GM21529 (cell line): ENCODE results near the gene VPS52.
A peak's percentile ranks its signal among the peaks of the same experiment; 100 is the strongest.
"Not testable (repeated sequence)": the region's sequence is repeated elsewhere in the genome, so short reads cannot be mapped to it uniquely, and the experiment has no call there.

Experiments used
- ATAC-seq: cut with Tn5 transposase; IDR thresholded peaks from one replicate; pipeline ENCODE4 v1.9.1; 2021; ENCODE audit not compliant: unreplicated experiment

VPS52 gene

GRCh38 chr6:33251395-33252012 is 20.2 kb downstream of the VPS52 start:
- no peak for ATAC-seq

- no peak for ATAC-seq
Measured at GRCh38 chr6:33250731-33251130, 20.9 kb downstream of the VPS52 start.

- no peak for ATAC-seq
Measured at GRCh38 chr6:33249732-33250630, 21.7 kb downstream of the VPS52 start.

- ATAC-seq, result peak; percentile 89
Measured at GRCh38 chr6:33248932-33249731, 22.5 kb downstream of the VPS52 start.

- ATAC-seq, result peak; percentile 2
Measured at GRCh38 chr6:33248643-33248931, 23.1 kb downstream of the VPS52 start.

GRCh38 chr6:33247977-33248642 is 23.6 kb downstream of the VPS52 start:
- peak; percentile 43 for ATAC-seq

GRCh38 chr6:33243476-33243875 is 28.2 kb downstream of the VPS52 start:
- ATAC-seq, result no peak

- no peak for ATAC-seq
Measured at GRCh38 chr6:33241968-33242367, 29.7 kb downstream of the VPS52 start.

- ATAC-seq, result no peak
Measured at GRCh38 chr6:33237741-33238140, 33.9 kb downstream of the VPS52 start.

GRCh38 chr6:33236852-33237251 is 34.8 kb downstream of the VPS52 start:
- no peak for ATAC-seq

- ATAC-seq, result no peak
Measured at GRCh38 chr6:33236328-33236727, 35.3 kb downstream of the VPS52 start.

- no peak for ATAC-seq
Measured at GRCh38 chr6:33235221-33235634, 36.4 kb downstream of the VPS52 start.

GRCh38 chr6:33226503-33227120 is 45.1 kb downstream of the VPS52 start:
- not testable (repeated sequence) for ATAC-seq

GRCh38 chr6:33217681-33218080 is 54.0 kb downstream of the VPS52 start:
- ATAC-seq, result no peak

- no peak for ATAC-seq
Measured at GRCh38 chr6:33217246-33217645, 54.4 kb downstream of the VPS52 start.

GRCh38 chr6:33216117-33216649 is 55.5 kb downstream of the VPS52 start:
- ATAC-seq, result no peak

- ATAC-seq, result no peak
Measured at GRCh38 chr6:33215271-33216116, 56.2 kb downstream of the VPS52 start.

GRCh38 chr6:33213989-33214335 is 57.7 kb downstream of the VPS52 start:
- no peak for ATAC-seq

GRCh38 chr6:33213166-33213988 is 58.3 kb downstream of the VPS52 start:
- ATAC-seq, result no peak
